Measurements from ENCODE around the gene TMEM165. TPM values are rescaled to one million over a fixed set of nuclear protein-coding genes. Genes with fewer than 3 reads are reported as not detected.

TMEM165 gene
- total RNA-seq, 2 experiments from 2014 or later, result 44.8 to 46.0 TPM

- H3K4me1 ChIP-seq (ENCODE audit: insufficient read depth, low read length), result peaks cover 34% of the 10 kb centered on the region
- intact Hi-C loops (cut with DNase I, micrococcal nuclease), result loop anchor here (5.0 kb wide), 2 partner anchors 43 to 453 kb away; partner anchors contain the start of gene EXOC1 (in 1 of the 2)
- POLR2A ChIA-PET, result interaction anchor here (0.9 to 1.1 kb wide), 2 partner anchors 12 to 467 kb away, joined by 3 read pairs; no protein-coding TSS in a partner anchor
- H3K36me3 ChIP-seq (ENCODE audit: insufficient read depth, low read length), result peaks cover 6% of the 10 kb centered on the region
- no peaks in the 10 kb centered on the region for H3K27me3 Mint-ChIP-seq
- no peaks in the 10 kb centered on the region for H3K27me3 ChIP-seq (ENCODE audit: control insufficient read depth in 1 of 2, insufficient read depth in 2 of 2, low read length in 2 of 2)
- DNase-seq, result peak in 2 of 14 experiments; percentile 11
- peaks cover 56% of the 10 kb centered on the region for H3K4me1 Mint-ChIP-seq (ENCODE audit: low read depth)
- no peaks in the 10 kb centered on the region for H3K9me3 Mint-ChIP-seq
- TF ChIP-seq CTCF (IDR thresholded peaks at IDR 0.05), result no peak
- ATAC-seq (ENCODE audit: poor library complexity), result no peak
- H3K9me3 ChIP-seq (ENCODE audit: control insufficient read depth in 1 of 2, insufficient read depth in 1 of 2, low read length in 2 of 2), result no peaks in the 10 kb centered on the region
- H3K36me3 Mint-ChIP-seq (ENCODE audit: low read depth), result peaks cover 42% of the 10 kb centered on the region
- H3K4me3 Mint-ChIP-seq, result peak overlapping the region; percentile 65
- H3K27ac ChIP-seq (ENCODE audit: low read depth in 1 of 2, low read length in 2 of 2), result no peak overlapping the region
- H3K4me3 ChIP-seq (ENCODE audit: low read length), result no peak overlapping the region
- CTCF ChIA-PET, result interaction anchor here (0.8 to 1.3 kb wide), 4 partner anchors 11 to 53 kb away, joined by 3 read pairs; partner anchors contain the start of gene SRD5A3
- no peak overlapping the region for H3K27ac Mint-ChIP-seq
These were observed 3.2 kb downstream of the TMEM165 start for GRCh38 chr4:55398966-55399365.

- no peak overlapping the region for H3K27ac Mint-ChIP-seq
- no peak overlapping the region for H3K4me3 ChIP-seq (ENCODE audit: low read length)
- H3K36me3 ChIP-seq (ENCODE audit: insufficient read depth, low read length), result peaks cover 11% of the 10 kb centered on the region
- H3K4me1 Mint-ChIP-seq (ENCODE audit: low read depth), result peaks cover 53% of the 10 kb centered on the region
- peak overlapping the region; percentile 65 for H3K4me3 Mint-ChIP-seq
- H3K9me3 Mint-ChIP-seq, result no peaks in the 10 kb centered on the region
- no peaks in the 10 kb centered on the region for H3K27me3 Mint-ChIP-seq
- no peak for TF ChIP-seq CTCF (IDR thresholded peaks at IDR 0.05)
- H3K36me3 Mint-ChIP-seq (ENCODE audit: low read depth), result peaks cover 45% of the 10 kb centered on the region
- peaks cover 34% of the 10 kb centered on the region for H3K4me1 ChIP-seq (ENCODE audit: insufficient read depth, low read length)
- ChIA-PET POLR2A (interaction anchor here (0.8 to 1.1 kb wide), 4 partner anchors 12 to 467 kb away, joined by 3 read pairs; no protein-coding TSS in a partner anchor), CTCF (no interaction called here)
- H3K27ac ChIP-seq (ENCODE audit: low read depth in 1 of 2, low read length in 2 of 2), result no peak overlapping the region
- no peaks in the 10 kb centered on the region for H3K9me3 ChIP-seq (ENCODE audit: control insufficient read depth in 1 of 2, insufficient read depth in 1 of 2, low read length in 2 of 2)
- H3K27me3 ChIP-seq (ENCODE audit: control insufficient read depth in 1 of 2, insufficient read depth in 2 of 2, low read length in 2 of 2), result no peaks in the 10 kb centered on the region
- DNase-seq (no peak), ATAC-seq (ENCODE audit: poor library complexity) (no peak)
- intact Hi-C loops (cut with DNase I, micrococcal nuclease), result loop anchor here (5.0 kb wide), 2 partner anchors 43 to 453 kb away; partner anchors contain the start of gene EXOC1 (in 1 of the 2)
These were observed 3.8 kb downstream of the TMEM165 start for GRCh38 chr4:55399581-55399980.

GRCh38 chr4:55405073-55405472 lies 9.3 kb downstream of the TMEM165 start:
- CTCF ChIA-PET, result no interaction called here
- intact Hi-C loops (cut with DNase I, micrococcal nuclease), result no loop called here

More at GRCh38 chr4:55405073-55405472, 9.3 kb downstream of the TMEM165 start:
- peaks cover 59% of the 10 kb centered on the region for H3K4me1 Mint-ChIP-seq (ENCODE audit: low read depth)
- no peak overlapping the region for H3K4me3 Mint-ChIP-seq
- DNase-seq (no peak), ATAC-seq (ENCODE audit: poor library complexity) (no peak)
- peaks cover 40% of the 10 kb centered on the region for H3K36me3 ChIP-seq (ENCODE audit: insufficient read depth, low read length)
- no peaks in the 10 kb centered on the region for H3K9me3 ChIP-seq (ENCODE audit: control insufficient read depth in 1 of 2, insufficient read depth in 1 of 2, low read length in 2 of 2)
- no peak overlapping the region for H3K27ac ChIP-seq (ENCODE audit: low read depth in 1 of 2, low read length in 2 of 2)
- H3K36me3 Mint-ChIP-seq (ENCODE audit: low read depth), result peaks cover 40% of the 10 kb centered on the region
- H3K27me3 ChIP-seq (ENCODE audit: control insufficient read depth in 1 of 2, insufficient read depth in 2 of 2, low read length in 2 of 2), result no peaks in the 10 kb centered on the region
- peaks cover 10% of the 10 kb centered on the region for H3K4me1 ChIP-seq (ENCODE audit: insufficient read depth, low read length)
- POLR2A ChIA-PET, result no interaction called here
- no peaks in the 10 kb centered on the region for H3K27me3 Mint-ChIP-seq
- H3K9me3 Mint-ChIP-seq, result no peaks in the 10 kb centered on the region
- TF ChIP-seq CTCF (IDR thresholded peaks at IDR 0.05), result no peak
- no peak overlapping the region for H3K4me3 ChIP-seq (ENCODE audit: low read length)
- no peak overlapping the region for H3K27ac Mint-ChIP-seq

Measured in CD4-positive, alpha-beta T cell (primary cell).